Activated CD4-positive, alpha-beta T cell treated with anti-CD3 and anti-CD28 coated beads, Interleukin-2, amount 50 U/mL, for 16 hours (primary cell): Measurements from ENCODE around the gene THSD8.
A peak's percentile ranks its signal among the peaks of the same experiment; 100 is the strongest.
"Not testable (repeated sequence)": the region's sequence is repeated elsewhere in the genome, so short reads cannot be mapped to it uniquely, and the experiment has no call there.

Source experiments
- DNase-seq: peaks from one replicate; pipeline ENCODE4 v3.0.0-alpha.2; 2020

THSD8 gene

GRCh38 chr19:12793290-12794195 is 8.3 kb upstream of the THSD8 start:
- DNase-seq: peak; percentile 96

GRCh38 chr19:12794196-12794941 is 7.5 kb upstream of the THSD8 start:
- DNase-seq: peak; percentile 20

GRCh38 chr19:12794971-12795381 is 6.9 kb upstream of the THSD8 start:
- DNase-seq: no peak

GRCh38 chr19:12796146-12797071 is 5.5 kb upstream of the THSD8 start:
- DNase-seq: peak; percentile 85

DNA sequence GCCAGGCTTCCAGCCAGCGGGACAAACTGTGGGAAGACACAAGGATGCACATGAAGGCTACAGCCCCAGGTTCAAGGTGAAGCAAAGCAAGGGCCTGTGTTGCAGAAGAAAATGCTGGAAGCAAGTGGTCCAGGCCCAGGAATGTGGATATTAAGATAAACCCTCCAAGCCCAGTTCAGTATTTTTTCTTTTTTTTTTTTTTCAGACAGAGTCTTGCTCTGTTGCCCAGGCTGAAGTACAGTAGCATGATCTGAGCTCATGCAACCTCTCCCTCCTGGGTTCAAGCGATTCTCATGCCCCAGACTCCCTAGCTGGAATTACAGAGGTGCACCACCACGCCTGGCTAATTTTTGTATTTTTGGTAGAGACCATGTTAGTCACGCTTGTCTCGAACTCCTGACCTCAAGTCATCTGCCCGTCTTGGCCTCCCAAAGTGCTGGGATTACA is 4.7 kb upstream of the THSD8 start:
- DNase-seq: no peak

DNA sequence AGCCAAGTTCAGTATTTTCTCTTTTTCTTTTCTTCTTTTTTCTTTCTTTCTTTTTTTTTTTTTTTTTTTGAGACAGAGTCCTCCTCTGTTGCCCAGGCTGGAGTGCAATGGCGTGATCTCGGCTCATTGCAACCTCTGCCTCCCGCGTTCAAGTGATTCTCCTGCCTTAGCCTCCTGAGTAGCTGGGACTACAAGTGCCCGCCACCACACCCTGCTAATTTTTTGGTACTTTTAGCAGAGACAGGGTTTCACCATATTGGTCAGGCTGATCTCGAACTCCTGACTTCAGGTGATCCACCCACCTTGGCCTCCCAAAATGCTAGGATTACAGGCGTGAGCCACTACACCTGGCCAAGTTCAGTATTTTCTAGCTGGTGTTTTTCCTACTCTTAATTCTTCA is 4.3 kb upstream of the THSD8 start:
- DNase-seq: not testable (repeated sequence)

DNA sequence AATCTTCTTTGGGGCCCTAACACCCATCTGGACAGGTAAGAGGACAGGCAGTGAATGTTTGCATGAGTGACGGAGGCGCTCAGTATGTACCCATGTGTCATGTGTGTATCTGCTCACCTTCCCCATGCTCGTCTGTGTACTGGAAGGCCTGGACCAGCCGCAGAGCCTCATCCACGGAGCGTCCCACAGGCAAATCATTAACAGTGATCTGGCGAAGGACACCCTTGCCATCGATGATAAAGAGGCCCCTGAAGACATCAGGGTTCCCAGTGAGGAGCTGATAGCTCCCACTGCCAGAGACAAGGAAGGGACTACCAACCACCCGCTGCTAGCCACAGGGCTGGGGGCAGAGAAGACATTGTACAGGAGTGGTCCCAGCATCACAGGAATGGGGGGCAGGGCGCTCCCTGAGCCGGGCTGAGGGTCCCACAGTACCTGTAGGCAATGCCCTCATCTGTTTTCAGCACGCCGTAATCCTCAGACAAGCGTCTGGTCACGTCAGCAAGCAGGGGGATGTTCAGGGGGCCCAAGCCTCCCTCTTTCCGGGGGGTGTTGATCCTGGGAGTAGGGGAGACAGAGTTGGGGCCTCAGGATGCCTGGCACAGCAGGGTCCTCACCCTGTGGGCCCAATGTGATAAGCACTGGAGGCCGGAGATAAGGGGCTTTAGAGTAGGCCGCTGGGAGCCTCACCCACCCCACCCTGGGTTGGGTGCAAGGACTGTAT is 2.0 kb upstream of the THSD8 start:
- DNase-seq: no peak

DNA sequence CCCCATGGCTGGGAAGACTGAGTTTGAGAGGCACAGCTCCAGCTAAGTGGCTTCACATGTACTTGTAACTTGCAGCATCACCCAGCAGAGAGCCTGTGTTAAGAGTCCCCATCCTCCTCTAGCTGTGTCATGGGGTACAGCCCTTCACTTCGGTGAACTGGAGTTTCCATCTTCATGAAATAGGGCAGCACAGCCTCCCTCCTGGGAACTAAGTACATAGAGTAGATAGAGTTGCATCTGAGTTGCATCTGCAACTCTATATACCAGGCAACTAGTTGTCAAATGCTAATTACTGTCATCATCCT is 1.5 kb upstream of the THSD8 start:
- no peak for DNase-seq

- no peak for DNase-seq
Measured at GRCh38 chr19:12800923-12801465, 875 bp upstream of the THSD8 start.

- DNase-seq: no peak
Measured at GRCh38 chr19:12802267-12803106, 618 bp downstream of the THSD8 start.

GRCh38 chr19:12804051-12804450 is 2.2 kb downstream of the THSD8 start:
- no peak for DNase-seq

DNA sequence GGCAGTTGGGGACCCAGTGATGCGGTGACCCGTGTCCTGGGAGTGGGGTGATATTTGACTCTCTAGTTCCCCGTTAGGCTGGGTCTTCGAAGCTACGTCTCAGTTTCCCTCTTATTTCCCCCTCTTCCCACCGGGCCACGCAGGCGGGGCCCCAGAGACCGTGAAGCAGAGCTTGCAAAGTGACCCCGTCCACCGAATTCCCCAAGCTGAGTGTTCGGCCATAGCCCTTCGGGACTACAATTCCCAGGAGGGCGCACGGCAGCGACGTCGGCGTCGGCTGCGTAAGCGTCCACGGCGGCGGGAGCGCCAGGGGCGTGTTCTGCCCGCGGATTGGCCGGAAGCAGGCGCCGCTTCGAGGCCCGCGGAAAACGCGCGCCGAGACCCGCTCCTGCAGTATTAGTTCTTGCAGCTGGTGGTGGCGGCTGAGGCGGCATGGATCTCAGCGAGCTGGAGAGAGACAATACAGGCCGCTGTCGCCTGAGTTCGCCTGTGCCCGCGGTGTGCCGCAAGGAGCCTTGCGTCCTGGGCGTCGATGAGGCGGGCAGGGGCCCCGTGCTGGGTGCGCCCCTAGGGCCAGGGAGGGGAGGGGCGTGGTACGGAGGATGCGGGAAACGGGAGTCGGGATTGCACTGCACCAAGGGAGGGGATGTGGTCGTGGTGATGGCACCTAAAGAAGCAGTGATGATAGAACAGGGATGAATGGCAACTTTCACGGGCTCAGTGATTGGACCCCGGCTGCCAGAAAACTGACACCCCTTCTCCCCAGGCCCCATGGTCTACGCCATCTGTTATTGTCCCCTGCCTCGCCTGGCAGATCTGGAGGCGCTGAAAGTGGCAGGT is 4.6 kb downstream of the THSD8 start, which contains the start of gene RNASEH2A:
Gene RNASEH2A, plus strand, starts transcription at position 343 of the 840 bp plus-strand sequence. Its CDS starts 90 bp downstream, at position 433.
- peak; percentile 92 for DNase-seq

GRCh38 chr19:12815088-12815487 is 13.2 kb downstream of the THSD8 start:
- no peak for DNase-seq

GRCh38 chr19:12817188-12817587 is 15.3 kb downstream of the THSD8 start:
- DNase-seq: not testable (repeated sequence)

GRCh38 chr19:12817810-12818209 is 15.9 kb downstream of the THSD8 start:
- not testable (repeated sequence) for DNase-seq

- DNase-seq: no peak
Measured at GRCh38 chr19:12821761-12822160, 19.9 kb downstream of the THSD8 start.

DNA sequence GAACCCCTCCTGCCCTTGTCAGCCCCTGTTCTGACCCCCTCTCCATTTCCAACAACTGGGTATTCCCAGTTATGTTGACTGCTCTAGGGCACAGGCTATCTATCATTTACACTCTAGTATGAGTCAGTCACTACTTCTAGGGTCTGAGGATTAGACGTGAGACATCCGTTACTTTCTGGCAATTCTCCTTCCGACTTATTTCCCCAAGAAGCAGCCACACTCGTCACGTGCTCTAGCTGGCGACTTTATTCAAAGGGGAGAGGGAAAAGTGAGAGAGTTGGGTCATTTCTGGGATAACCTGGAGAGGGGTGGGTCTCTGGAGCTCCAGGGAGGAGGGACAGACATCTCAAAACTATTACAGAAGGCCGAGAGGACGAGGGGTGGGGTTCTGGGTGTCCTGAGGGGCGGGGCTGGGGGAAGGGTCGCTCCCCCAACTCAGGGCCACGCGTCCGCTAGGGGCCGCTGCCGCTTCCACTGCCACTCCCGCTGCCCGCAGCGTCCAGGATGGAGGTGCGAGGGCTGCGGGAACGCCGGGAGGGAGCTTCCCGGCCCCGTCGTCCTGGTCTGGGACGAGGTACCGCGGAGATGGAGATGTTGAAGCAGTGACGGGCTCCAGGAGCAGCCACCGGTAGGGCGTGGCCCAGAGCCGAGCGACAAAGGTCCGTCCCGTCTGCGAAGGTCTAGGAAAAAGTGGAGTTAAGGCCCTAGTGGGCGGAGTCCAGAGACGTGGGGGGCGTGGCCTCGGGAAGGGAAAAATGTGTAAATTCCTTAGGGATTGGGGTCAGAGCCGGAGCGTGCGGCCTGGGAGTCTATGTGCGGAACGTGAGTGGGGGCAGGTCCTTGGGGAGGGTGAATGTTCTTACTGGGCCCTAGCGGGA is 23.6 kb downstream of the THSD8 start:
- DNase-seq: peak; percentile 34

DNA sequence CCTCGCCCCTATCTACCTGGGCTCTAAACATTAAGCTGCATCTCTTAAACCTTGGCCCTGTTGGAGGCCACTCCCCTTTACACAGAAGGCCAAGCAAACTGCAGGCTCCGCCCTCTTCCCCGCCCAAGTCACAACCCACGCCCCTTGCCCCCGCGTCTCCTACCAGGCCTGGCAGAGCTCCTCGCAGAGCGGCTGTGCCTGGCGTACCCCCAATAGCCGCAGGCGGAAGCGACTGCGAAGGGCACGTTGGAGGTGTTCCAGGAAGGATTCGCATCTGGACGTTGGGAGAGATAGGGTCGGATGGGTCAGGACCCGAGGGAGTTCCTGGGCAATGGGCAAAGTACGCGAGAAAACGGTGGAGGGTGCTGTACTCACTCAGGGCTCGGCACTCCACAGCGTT is 26.6 kb downstream of the THSD8 start:
- peak; percentile 45 for DNase-seq

GRCh38 chr19:12833418-12833737 is 31.5 kb downstream of the THSD8 start:
- no peak for DNase-seq
